Measurements from ENCODE around the gene NKD1. TPM values are rescaled to one million over a fixed set of nuclear protein-coding genes. Genes with fewer than 3 reads are reported as not detected.

Gene NKD1
- total RNA-seq, 1 donor: not detected

- TF ChIP-seq CTCF (IDR thresholded peaks at IDR 0.05; ENCODE audit: insufficient read depth, low read depth, low read length): no peak
- DNase-seq (ENCODE audit: low read depth): no peak
- no peak overlapping the region for H3K4me3 ChIP-seq (ENCODE audit: low read depth, low read length)
Observed at GRCh38 chr16:50526249-50526648, 21.9 kb upstream of the NKD1 start.

- no peak for DNase-seq (ENCODE audit: low read depth)
- no peak for TF ChIP-seq CTCF (IDR thresholded peaks at IDR 0.05; ENCODE audit: insufficient read depth, low read depth, low read length)
- no peak overlapping the region for H3K4me3 ChIP-seq (ENCODE audit: low read depth, low read length)
Observed at GRCh38 chr16:50526796-50527195, 21.4 kb upstream of the NKD1 start.

DNA sequence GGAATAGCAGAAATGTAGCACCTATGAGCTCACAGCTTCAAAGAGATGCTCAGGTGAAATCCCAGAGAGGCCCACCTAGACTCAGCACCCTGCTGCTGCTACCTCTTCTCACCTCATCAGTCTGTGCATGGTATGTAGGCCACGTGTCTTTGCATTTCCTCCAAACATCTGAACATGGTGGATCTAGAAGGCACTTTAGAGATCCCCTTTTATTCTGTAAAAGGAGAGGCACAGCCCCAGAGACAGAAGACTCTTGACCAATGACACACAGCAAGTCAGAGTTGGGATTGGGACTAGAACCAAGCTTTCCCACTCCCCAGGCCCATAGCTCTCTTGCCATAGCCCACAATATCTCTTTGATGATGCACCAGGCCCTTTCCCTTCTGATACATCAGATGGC, 19.4 kb upstream of the NKD1 start:
- H3K4me3 ChIP-seq (ENCODE audit: low read depth, low read length): no peak overlapping the region
- DNase-seq (ENCODE audit: low read depth): no peak
- no peak for TF ChIP-seq CTCF (IDR thresholded peaks at IDR 0.05; ENCODE audit: insufficient read depth, low read depth, low read length)

DNA sequence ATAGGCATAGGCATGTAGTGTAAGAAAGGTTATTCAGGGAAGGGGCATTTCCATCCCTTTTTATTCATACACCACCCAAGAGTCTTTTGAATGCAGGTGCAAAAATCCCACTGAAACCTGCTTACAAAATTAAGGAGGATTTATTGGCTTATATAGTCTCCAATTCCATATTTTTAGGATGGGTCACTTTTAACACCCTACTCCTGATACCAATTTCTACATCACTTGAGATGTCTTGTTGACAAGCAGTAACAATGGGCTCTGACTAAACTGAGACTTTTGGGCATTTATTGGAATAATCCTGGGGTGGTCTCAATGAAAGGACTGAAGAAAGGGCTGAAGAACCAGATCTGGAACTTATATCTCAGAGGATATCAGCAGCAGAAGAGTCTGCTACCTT, 18.9 kb upstream of the NKD1 start:
- TF ChIP-seq CTCF (IDR thresholded peaks at IDR 0.05; ENCODE audit: insufficient read depth, low read depth, low read length): no peak
- no peak for DNase-seq (ENCODE audit: low read depth)
- no peak overlapping the region for H3K4me3 ChIP-seq (ENCODE audit: low read depth, low read length)

DNA sequence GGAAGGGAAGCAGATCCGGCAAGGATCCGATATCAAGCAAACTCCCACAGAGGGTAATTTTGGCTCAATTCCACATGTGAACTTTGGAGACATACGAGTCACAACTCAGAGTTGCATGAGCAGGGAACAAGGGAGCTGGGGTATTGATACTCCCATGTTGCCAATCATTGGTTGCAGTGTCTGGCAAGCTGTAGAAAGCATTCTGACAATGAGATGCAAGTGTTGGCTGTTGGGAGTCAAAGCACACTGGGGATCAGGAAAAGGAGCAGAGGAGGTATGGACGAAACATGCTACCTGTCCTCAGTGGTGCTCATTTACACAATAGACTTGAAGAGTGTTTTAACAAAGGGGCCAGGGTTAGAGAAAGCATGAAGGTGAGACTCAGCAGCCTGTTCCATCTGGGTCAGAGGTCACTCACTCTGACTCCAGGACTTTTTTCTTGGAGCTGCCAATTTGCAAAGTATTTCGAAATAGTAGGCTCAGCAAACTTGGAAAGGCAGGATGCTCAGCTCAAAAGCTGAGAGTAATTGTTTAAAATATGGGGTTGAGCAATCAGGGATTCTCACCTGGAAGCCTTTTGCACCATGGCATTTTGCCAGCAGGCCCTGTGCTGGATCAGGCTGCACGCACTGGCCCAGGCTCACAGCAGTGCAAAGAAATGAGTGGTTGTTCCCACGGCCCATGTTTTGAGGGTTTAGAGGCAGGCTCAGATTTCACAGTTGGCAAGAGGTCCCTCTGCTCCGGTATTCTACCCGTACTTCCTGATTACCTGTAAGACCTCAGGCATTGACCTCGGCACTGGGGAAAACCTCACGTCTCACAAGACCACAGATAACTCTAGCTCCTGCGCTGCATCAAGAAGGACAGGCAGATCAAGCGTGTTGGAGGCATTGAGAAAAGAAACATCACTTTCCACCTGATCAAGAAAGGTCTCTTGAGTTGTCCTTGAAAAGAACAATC, 17.6 kb upstream of the NKD1 start:
- TF ChIP-seq CTCF (IDR thresholded peaks at IDR 0.05; ENCODE audit: insufficient read depth, low read depth, low read length): no peak
- H3K4me3 ChIP-seq (ENCODE audit: low read depth, low read length): no peak overlapping the region
- DNase-seq (ENCODE audit: low read depth): no peak

GRCh38 chr16:50531359-50531758, 16.8 kb upstream of the NKD1 start:
- H3K4me3 ChIP-seq (ENCODE audit: low read depth, low read length): no peak overlapping the region
- no peak for DNase-seq (ENCODE audit: low read depth)
- TF ChIP-seq CTCF (IDR thresholded peaks at IDR 0.05; ENCODE audit: insufficient read depth, low read depth, low read length): no peak

Measured in fibroblast of villous mesenchyme (primary cell).